ENCODE measurements around the gene PLEKHH3.
"Not testable (repeated sequence)": the region's sequence is repeated elsewhere in the genome, so short reads cannot be mapped to it uniquely, and the experiment has no call there.

PLEKHH3 gene

DNA sequence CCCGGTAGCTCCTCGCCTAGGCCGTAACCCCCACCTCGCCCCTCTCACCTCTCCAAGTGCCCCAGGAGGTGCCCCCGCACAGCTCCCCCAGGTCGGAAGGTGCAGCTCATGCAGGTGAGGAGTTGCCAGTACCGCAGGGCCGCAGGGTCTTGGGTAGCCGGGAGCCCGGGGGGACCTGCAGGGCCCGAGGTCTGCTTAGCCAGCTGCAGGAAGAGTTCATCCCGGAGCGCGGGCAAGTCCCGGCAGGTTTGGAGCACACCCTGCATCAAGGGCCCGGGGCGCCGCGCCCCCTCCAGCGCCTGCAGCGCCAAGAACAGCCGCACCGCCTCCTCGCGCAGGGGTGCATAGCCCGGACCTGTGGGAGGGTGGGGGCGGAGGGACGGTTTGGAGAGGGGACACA is 4.8 kb downstream of the PLEKHH3 start:
- H3K4me3 ChIP-seq (replicated peaks; ENCODE audit: low read depth, low read length) = no peak overlapping the region
- no peak for DNase-seq (ENCODE audit: low read depth)
- TF ChIP-seq CTCF (IDR thresholded peaks at IDR 0.05; ENCODE audit: low read length, missing control alignments) = no peak

GRCh38 chr17:42670789-42671657 is 5.8 kb downstream of the PLEKHH3 start:
- DNase-seq (ENCODE audit: low read depth) = no peak
- no peak for TF ChIP-seq CTCF (IDR thresholded peaks at IDR 0.05; ENCODE audit: low read length, missing control alignments)
- no peak overlapping the region for H3K4me3 ChIP-seq (replicated peaks; ENCODE audit: low read depth, low read length)

- H3K4me3 ChIP-seq (replicated peaks; ENCODE audit: low read depth, low read length) = no peak overlapping the region
- no peak for TF ChIP-seq CTCF (IDR thresholded peaks at IDR 0.05; ENCODE audit: low read length, missing control alignments)
- DNase-seq (ENCODE audit: low read depth) = no peak
Measured at GRCh38 chr17:42669977-42670788, 6.6 kb downstream of the PLEKHH3 start.

DNA sequence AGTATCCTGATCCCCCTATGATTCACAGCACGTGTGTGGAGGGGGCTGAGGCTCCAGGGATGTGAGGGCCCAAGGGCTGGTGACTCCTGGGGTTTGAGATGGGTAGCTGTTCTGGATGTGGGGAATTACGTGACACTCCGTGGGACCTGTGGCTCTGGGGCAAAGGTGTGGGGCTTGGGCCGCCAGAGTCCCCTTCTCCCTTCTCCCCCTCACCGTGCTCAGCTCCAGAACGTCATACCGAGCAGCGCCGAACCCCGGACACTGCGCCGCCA is 7.2 kb downstream of the PLEKHH3 start:
- H3K4me3 ChIP-seq (replicated peaks; ENCODE audit: low read depth, low read length) = no peak overlapping the region
- DNase-seq (ENCODE audit: low read depth) = no peak
- TF ChIP-seq CTCF (IDR thresholded peaks at IDR 0.05; ENCODE audit: low read length, missing control alignments) = no peak

- peak; percentile 76 for DNase-seq (ENCODE audit: low read depth)
- no peak for TF ChIP-seq CTCF (IDR thresholded peaks at IDR 0.05; ENCODE audit: low read length, missing control alignments)
- H3K4me3 ChIP-seq (replicated peaks; ENCODE audit: low read depth, low read length) = no peak overlapping the region
Measured at GRCh38 chr17:42667088-42667951, 9.5 kb downstream of the PLEKHH3 start.

GRCh38 chr17:42666126-42666525 is 10.7 kb downstream of the PLEKHH3 start:
- not testable (repeated sequence) for H3K4me3 ChIP-seq (replicated peaks; ENCODE audit: low read depth, low read length); DNase-seq (ENCODE audit: low read depth)

DNA sequence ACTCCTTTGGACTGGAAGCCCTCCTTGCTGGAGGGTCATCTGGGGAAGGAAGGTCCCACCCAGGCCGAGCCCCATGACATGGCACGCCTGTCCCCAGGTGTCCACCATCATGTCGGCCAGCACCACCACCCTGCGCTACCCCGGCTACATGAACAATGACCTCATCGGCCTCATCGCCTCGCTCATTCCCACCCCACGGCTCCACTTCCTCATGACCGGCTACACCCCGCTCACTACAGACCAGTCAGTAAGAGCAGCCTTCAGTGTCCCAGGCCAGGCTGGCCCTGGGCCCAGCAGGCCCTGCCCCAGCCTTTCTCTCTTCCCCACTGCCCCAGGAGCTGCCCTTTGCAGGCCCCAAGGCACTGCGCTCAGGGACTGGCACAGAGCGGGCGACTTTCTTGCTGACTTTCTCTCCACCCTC is 11.2 kb downstream of the PLEKHH3 start:
- DNase-seq (ENCODE audit: low read depth) = no peak
- TF ChIP-seq CTCF (IDR thresholded peaks at IDR 0.05; ENCODE audit: low read length, missing control alignments) = no peak
- H3K4me3 ChIP-seq (replicated peaks; ENCODE audit: low read depth, low read length) = no peak overlapping the region

Measured in fibroblast of pulmonary artery (primary cell).